SK-N-SH treated with all-trans-retinoic acid at 6 μM for 48 hours (cell line): ENCODE data around the gene TMEM43.

Experiments used
- BACH2 ChIP-seq: fragments of 250-450 bp; sonication (Bioruptor Pico); IDR thresholded peaks from 2 replicates; pipeline ENCODE4 v1.9.0; 2021; ENCODE audit warnings: mild to moderate bottlenecking, borderline replicate concordance
- ESRRG ChIP-seq: fragments of 250-450 bp; sonication (Bioruptor Pico); IDR thresholded peaks from 2 replicates; pipeline ENCODE4 v1.6.1; 2021; ENCODE audit warnings: mild to moderate bottlenecking
- TOX ChIP-seq: fragments of 250-450 bp; sonication (Bioruptor Pico); IDR thresholded peaks from 2 replicates; pipeline ENCODE4 v1.8.0; 2021; ENCODE audit warnings: mild to moderate bottlenecking, moderate library complexity, borderline replicate concordance
- ZFP3 ChIP-seq: fragments of 250-450 bp; sonication (Bioruptor Pico); IDR thresholded peaks from 2 replicates; pipeline ENCODE4 v1.5.0; 2020; ENCODE audit warnings: mild to moderate bottlenecking, moderate library complexity
- ZFP30 ChIP-seq: fragments of 450-650 bp; formaldehyde crosslinking; IDR thresholded peaks from 2 replicates; pipeline ENCODE4 v1.5.0; 2022; ENCODE audit warnings: mild to moderate bottlenecking, moderate library complexity
- TF ChIP-seq, protein P1 (sequence below): fragments of 250-450 bp; sonication (Bioruptor Pico); IDR thresholded peaks from 2 replicates; pipeline ENCODE4 v1.5.1; 2020; ENCODE audit warnings: low read depth, mild to moderate bottlenecking, moderate library complexity

DNA sequence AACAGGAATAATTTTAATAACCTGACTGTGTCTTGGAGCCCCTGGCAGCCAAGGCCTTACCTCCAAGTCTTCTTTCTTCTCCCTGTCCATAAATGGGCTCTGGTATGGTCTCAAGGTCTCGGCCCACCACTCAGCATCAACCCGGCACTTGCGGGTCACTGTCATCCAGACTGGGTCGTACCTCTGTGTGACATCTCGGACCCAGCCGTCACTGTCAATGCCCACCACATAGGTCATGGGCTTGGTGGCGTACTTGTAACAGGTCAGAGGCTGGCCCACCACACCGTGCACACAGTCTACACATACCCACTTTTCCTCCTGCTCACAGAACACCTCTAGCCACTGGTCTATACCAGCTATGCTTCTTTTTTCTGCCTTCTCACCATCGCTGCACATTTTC lies 33.1 kb downstream of the TMEM43 start:
- TF ChIP-seq, protein P1, sequence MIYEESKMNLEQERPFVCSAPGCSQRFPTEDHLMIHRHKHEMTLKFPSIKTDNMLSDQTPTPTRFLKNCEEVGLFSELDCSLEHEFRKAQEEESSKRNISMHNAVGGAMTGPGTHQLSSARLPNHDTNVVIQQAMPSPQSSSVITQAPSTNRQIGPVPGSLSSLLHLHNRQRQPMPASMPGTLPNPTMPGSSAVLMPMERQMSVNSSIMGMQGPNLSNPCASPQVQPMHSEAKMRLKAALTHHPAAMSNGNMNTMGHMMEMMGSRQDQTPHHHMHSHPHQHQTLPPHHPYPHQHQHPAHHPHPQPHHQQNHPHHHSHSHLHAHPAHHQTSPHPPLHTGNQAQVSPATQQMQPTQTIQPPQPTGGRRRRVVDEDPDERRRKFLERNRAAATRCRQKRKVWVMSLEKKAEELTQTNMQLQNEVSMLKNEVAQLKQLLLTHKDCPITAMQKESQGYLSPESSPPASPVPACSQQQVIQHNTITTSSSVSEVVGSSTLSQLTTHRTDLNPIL (CRISPR knock-in tag): no peak
- TF ChIP-seq TOX (CRISPR knock-in tag) (no peak), ZFP3 (no peak), ESRRG (no peak), ZFP30 (CRISPR knock-in tag) (no peak), BACH2 (CRISPR knock-in tag) (no peak)
